Fibroblast of lung (primary cell): ENCODE results near the gene SIK2. TPM values are rescaled to one million over a fixed set of nuclear protein-coding genes. Genes with fewer than 3 reads are reported as not detected.

Source experiments
- DNase-seq, 2 donors: peaks; one replicate each; pipeline versions ENCODE4 v3.0.0 to v3.0.0-alpha.2; 2010; ENCODE audit warnings: low read depth in 2 of 2
- H2AFZ ChIP-seq: 2 replicates; pipeline ENCODE4 v1.5.1; 2012; ENCODE audit warnings: low read length, control low read depth, inconsistent platforms
- H3K27ac ChIP-seq: 2 replicates; pipeline ENCODE4 v1.5.1; 2011; ENCODE audit warnings: low read length, control low read depth; ENCODE audit not compliant: insufficient read depth
- H3K27me3 ChIP-seq: 2 replicates; pipeline ENCODE4 v1.5.1; 2011; ENCODE audit warnings: mild to moderate bottlenecking, low read length; ENCODE audit not compliant: control insufficient read depth, insufficient read depth
- H3K36me3 ChIP-seq: 2 replicates; pipeline ENCODE4 v1.5.1; 2011; ENCODE audit warnings: low read length; ENCODE audit not compliant: control insufficient read depth, insufficient read depth
- H3K4me1 ChIP-seq: 2 replicates; pipeline ENCODE4 v1.5.1; 2011; ENCODE audit warnings: low read length; ENCODE audit not compliant: control insufficient read depth, insufficient read depth; ENCODE audit errors: extremely low read depth
- H3K4me2 ChIP-seq: 2 replicates; pipeline ENCODE4 v1.5.1; 2011; ENCODE audit warnings: low read length, control low read depth; ENCODE audit not compliant: insufficient read depth; ENCODE audit errors: extremely low read depth
- H3K4me3 ChIP-seq, 4 experiments: fragments of 200-600 bp in 1 of 4; sonication (generic) in 1 of 4; replicated peaks in 1 of 4; 2 replicates each; pipeline ENCODE4 v1.5.1; 2011 to 2016; ENCODE audit warnings: low read length in 4 of 4, low read depth in 3 of 4, mild to moderate bottlenecking in 3 of 4, control low read depth in 2 of 4, inconsistent platforms in 1 of 4, mixed read lengths in 1 of 4; ENCODE audit not compliant: insufficient read depth in 1 of 4; ENCODE audit errors: control extremely low read depth in 1 of 4
- H3K79me2 ChIP-seq: 2 replicates; pipeline ENCODE4 v1.5.1; 2012; ENCODE audit warnings: mild to moderate bottlenecking, low read length, inconsistent platforms; ENCODE audit not compliant: control insufficient read depth, insufficient read depth
- H3K9ac ChIP-seq: 2 replicates; pipeline ENCODE4 v1.5.1; 2011; ENCODE audit warnings: mild to moderate bottlenecking, low read length, control low read depth; ENCODE audit not compliant: insufficient read depth
- H3K9me3 ChIP-seq: 2 replicates; pipeline ENCODE4 v1.5.1; 2012; ENCODE audit warnings: low read depth, low read length; ENCODE audit not compliant: control insufficient read depth, insufficient read depth
- H4K20me1 ChIP-seq: 2 replicates; pipeline ENCODE4 v1.5.1; 2011; ENCODE audit warnings: low read length; ENCODE audit not compliant: control insufficient read depth, insufficient read depth; ENCODE audit errors: extremely low read depth
- CTCF ChIP-seq, 2 donors: IDR thresholded peaks in 1 of 2; conservative IDR thresholded peaks in 1 of 2; 1 replicate in 1 of 2; 2 replicates in 1 of 2; pipeline ENCODE4 v1.5.1; 2011 to 2012; ENCODE audit warnings: low read length in 2 of 2, control low read depth in 1 of 2, inconsistent platforms in 1 of 2, low read depth in 1 of 2, mild to moderate bottlenecking in 1 of 2
- EZH2 ChIP-seq: IDR thresholded peaks from 2 replicates; pipeline ENCODE4 v1.5.1; 2012; ENCODE audit warnings: low read length, control low read depth, mild to moderate bottlenecking; ENCODE audit errors: missing control alignments
- polyA plus RNA-seq, 2 donors: library from polyadenylated mRNA; depleted of rRNA in 1 of 2; stranded (reverse) in 1 of 2; unstranded in 1 of 2; fragments of >200 nt; gene quantifications; 2 replicates each; pipeline ENCODE4 v1.2.1, GENCODE V29; 2011 to 2012; ENCODE audit warnings: missing spikeins in 1 of 2
- total RNA-seq: library from RNA; depleted of rRNA; stranded (reverse); fragments of >200 nt; gene quantifications from 2 replicates; pipeline ENCODE4 v1.2.1, GENCODE V29; 2014

The SIK2 gene
- total and polyA plus RNA-seq, 2 donors (not counting 1 experiment from before 2014, with no cell fraction given), result 16.3 to 19.3 TPM

- Histone ChIP-seq H3K4me2 (no peak overlapping the region), H4K20me1 (no peaks in the 10 kb centered on the region), H3K4me1 (peaks cover 53% of the 10 kb centered on the region), H3K4me3 (no peak overlapping the region), H3K9ac (peak overlapping the region; percentile 18), H3K27ac (peak overlapping the region; percentile 100), H3K27me3 (no peaks in the 10 kb centered on the region), H2AFZ (no peak overlapping the region), H3K36me3 (peaks cover 12% of the 10 kb centered on the region), H3K9me3 (no peaks in the 10 kb centered on the region), H3K79me2 (no peaks in the 10 kb centered on the region)
- no peak for TF ChIP-seq EZH2
- TF ChIP-seq CTCF (conservative IDR thresholded peaks at IDR 0.05 in 1 of 2, IDR thresholded peaks at IDR 0.05 in 1 of 2; ENCODE audit: low read depth in 1 of 2, low read length in 2 of 2), result no peak
- DNase-seq, result no peak
Measured at GRCh38 chr11:111737444-111738210, 135.4 kb downstream of the SIK2 start.

GRCh38 chr11:111739299-111739698, 137.1 kb downstream of the SIK2 start:
- peaks cover 14% of the 10 kb centered on the region for H3K36me3 ChIP-seq
- H3K79me2 ChIP-seq, result peaks cover 5% of the 10 kb centered on the region
- H3K4me1 ChIP-seq, result peaks cover 37% of the 10 kb centered on the region
- DNase-seq, result no peak
- H2AFZ ChIP-seq, result no peak overlapping the region
- H3K27me3 ChIP-seq, result no peaks in the 10 kb centered on the region
- H3K9me3 ChIP-seq, result no peaks in the 10 kb centered on the region
- H3K27ac ChIP-seq, result no peak overlapping the region
- H3K4me2 ChIP-seq, result no peak overlapping the region
- TF ChIP-seq EZH2 (no peak), CTCF (conservative IDR thresholded peaks at IDR 0.05 in 1 of 2, IDR thresholded peaks at IDR 0.05 in 1 of 2; ENCODE audit: low read depth in 1 of 2, low read length in 2 of 2) (no peak)
- no peak overlapping the region for H3K9ac ChIP-seq
- no peaks in the 10 kb centered on the region for H4K20me1 ChIP-seq
- H3K4me3 ChIP-seq, result no peak overlapping the region

- Histone ChIP-seq H3K4me3 (no peak overlapping the region), H3K9me3 (no peaks in the 10 kb centered on the region), H3K4me2 (no peak overlapping the region), H2AFZ (no peak overlapping the region), H3K27ac (no peak overlapping the region), H3K9ac (no peak overlapping the region), H4K20me1 (no peaks in the 10 kb centered on the region), H3K4me1 (peaks cover 21% of the 10 kb centered on the region), H3K79me2 (peaks cover 11% of the 10 kb centered on the region), H3K36me3 (peaks cover 14% of the 10 kb centered on the region), H3K27me3 (no peaks in the 10 kb centered on the region)
- TF ChIP-seq EZH2, result no peak
- TF ChIP-seq CTCF (conservative IDR thresholded peaks at IDR 0.05 in 1 of 2, IDR thresholded peaks at IDR 0.05 in 1 of 2; ENCODE audit: low read depth in 1 of 2, low read length in 2 of 2), result no peak
- DNase-seq, result no peak
Measured at GRCh38 chr11:111741751-111742150, 139.5 kb downstream of the SIK2 start.
